K562 (cell line): Measurements from ENCODE around the gene ST3GAL3. TPM values are rescaled to one million over a fixed set of nuclear protein-coding genes. Genes with fewer than 3 reads are reported as not detected.

Experiments
- ARID1B ChIP-seq: fragments of 450-650 bp; IDR thresholded peaks from 2 replicates; pipeline ENCODE4 v1.6.1; 2016; ENCODE audit warnings: antibody characterized with exemption, mild to moderate bottlenecking, inconsistent platforms
- BRF1 ChIP-seq: IDR thresholded peaks from 3 replicates; pipeline ENCODE4 v1.6.1; 2011; ENCODE audit warnings: borderline replicate concordance, mild to moderate bottlenecking; ENCODE audit not compliant: insufficient read length; ENCODE audit errors: extremely low read depth
- CBX2 ChIP-seq: fragments of 200-600 bp; sonication (generic); IDR thresholded peaks from one replicate; pipeline ENCODE4 v1.6.1; 2012; ENCODE audit warnings: mild to moderate bottlenecking, low read length, inconsistent platforms; ENCODE audit not compliant: insufficient read depth, poor library complexity, severe bottlenecking
- CTCFL ChIP-seq: IDR thresholded peaks from 2 replicates; pipeline ENCODE4 v1.6.1; 2011; ENCODE audit warnings: borderline replicate concordance, low read depth, mild to moderate bottlenecking, moderate library complexity, low read length; ENCODE audit not compliant: insufficient read depth, poor library complexity, severe bottlenecking
- DNMT1 ChIP-seq: fragments of 450-650 bp; IDR thresholded peaks from 2 replicates; pipeline ENCODE4 v1.6.1; 2016; ENCODE audit warnings: antibody characterized with exemption, mild to moderate bottlenecking
- E2F6 ChIP-seq, 2 experiments: IDR thresholded peaks; 2 replicates each; pipeline ENCODE4 v1.6.1; 2011; ENCODE audit warnings: borderline replicate concordance in 1 of 2, control low read depth in 1 of 2, low read depth in 1 of 2, low read length in 1 of 2, mild to moderate bottlenecking in 1 of 2, mixed read lengths in 1 of 2, moderate library complexity in 1 of 2; ENCODE audit not compliant: insufficient read depth in 1 of 2, insufficient read length in 1 of 2, poor library complexity in 1 of 2, severe bottlenecking in 1 of 2; ENCODE audit errors: extremely low read depth in 1 of 2
- HDAC2 ChIP-seq: fragments of 450-650 bp; IDR thresholded peaks from 2 replicates; pipeline ENCODE4 v1.6.1; 2016; ENCODE audit warnings: mild to moderate bottlenecking
- HMBOX1 ChIP-seq: sonication (generic); IDR thresholded peaks from 2 replicates; pipeline ENCODE4 v1.6.1; 2016
- HOMEZ ChIP-seq: fragments of 250-450 bp; sonication (Bioruptor Pico); IDR thresholded peaks from 2 replicates; pipeline ENCODE4 v1.4.0; 2020; ENCODE audit warnings: mild to moderate bottlenecking, moderate library complexity
- IFI16 ChIP-seq: fragments of 250-450 bp; sonication (Bioruptor Pico); IDR thresholded peaks from 2 replicates; pipeline ENCODE4 v2.1.2; 2022; ENCODE audit warnings: mild to moderate bottlenecking, inconsistent platforms
- MAX ChIP-seq: sonication (generic); formaldehyde crosslinking; IDR thresholded peaks from 2 replicates; pipeline ENCODE4 v1.9.0; 2022; ENCODE audit warnings: mild to moderate bottlenecking, missing genetic modification reagents
- MCM7 ChIP-seq, 2 experiments: fragments of 450-650 bp; IDR thresholded peaks; 2 replicates each; pipeline ENCODE4 v1.6.1; 2016 to 2018
- MNT ChIP-seq, 2 experiments: fragments of 450-650 bp; conservative IDR thresholded peaks; 2 replicates each; pipeline ENCODE4 v1.6.1; 2017; ENCODE audit warnings: mild to moderate bottlenecking in 2 of 2, moderate library complexity in 2 of 2
- PHF8 ChIP-seq: fragments of 200-600 bp; sonication (generic); IDR thresholded peaks from 2 replicates; pipeline ENCODE4 v1.6.1; 2012; ENCODE audit warnings: mixed run types, mild to moderate bottlenecking, inconsistent platforms, low read length, moderate library complexity, borderline replicate concordance
- RBM15 ChIP-seq: fragments of 200-400 bp; formaldehyde crosslinking; IDR thresholded peaks from 2 replicates; pipeline ENCODE4 v1.6.1; 2018; ENCODE audit warnings: mild to moderate bottlenecking, low read length, moderate library complexity; ENCODE audit not compliant: insufficient read depth
- SIN3B ChIP-seq: fragments of 450-650 bp; IDR thresholded peaks from 2 replicates; pipeline ENCODE4 v1.6.1; 2017; ENCODE audit warnings: low read depth, mild to moderate bottlenecking, moderate library complexity
- ZKSCAN1 ChIP-seq: fragments of 150-350 bp; IDR thresholded peaks from 2 replicates; pipeline ENCODE4 v1.6.1; 2016; ENCODE audit warnings: low read depth, low read length
- ZNF134 ChIP-seq: fragments of 250-450 bp; sonication (Bioruptor Pico); conservative IDR thresholded peaks from 2 replicates; pipeline ENCODE4 v1.4.0; 2020
- ZNF263 ChIP-seq: sonication (generic); formaldehyde crosslinking; IDR thresholded peaks from 2 replicates; pipeline ENCODE4 v1.8.0; 2022; ENCODE audit warnings: mild to moderate bottlenecking, missing genetic modification reagents, borderline replicate concordance
- ZNF311 ChIP-seq: fragments of 250-450 bp; sonication (Bioruptor Pico); IDR thresholded peaks from 2 replicates; pipeline ENCODE4 v1.4.0; 2020; ENCODE audit warnings: mild to moderate bottlenecking, moderate library complexity
- polyA plus RNA-seq, 8 experiments: library from polyadenylated mRNA; depleted of rRNA in 4 of 8; stranded (reverse) in 5 of 8; unstranded in 3 of 8; fragments of >200 nt; fragmentation: Nextera tagmentation in 2 of 8; fragmentation: Illumina TruSeq in 1 of 8; extraction: Ambion mirVana in 2 of 8; extraction: Trizol in 1 of 8; gene quantifications; 2 replicates each; pipeline versions ENCODE4 v1.2.1 to v1.2.3, GENCODE V29; 2011 to 2014; ENCODE audit warnings: inconsistent platforms in 1 of 8, missing spikeins in 1 of 8
- total RNA-seq, 7 experiments: library from RNA; depleted of rRNA in 6 of 7; stranded (reverse); fragments of >200 nt in 6 of 7; fragmentation: Illumina TruSeq in 2 of 7; extraction: Trizol in 2 of 7; gene quantifications; 2 replicates each; pipeline versions ENCODE4 v1.2.1 to v1.2.3, GENCODE V29; 2011 to 2021; ENCODE audit warnings: low replicate concordance in 1 of 7

The ST3GAL3 gene
- total and polyA plus RNA-seq, 9 of the 15 experiments (the other 6 are each of a cell fraction or from before 2014, with no cell fraction given), result 1.2 to 18.9 (median 11.0) TPM

- TF ChIP-seq MNT (conservative IDR thresholded peaks at IDR 0.05), result peak; percentile 100
- no peak for TF ChIP-seq CBX2
- TF ChIP-seq HDAC2, result peak; percentile 99
- TF ChIP-seq IFI16 (CRISPR knock-in tag), result no peak
- TF ChIP-seq ZKSCAN1, result peak; percentile 10; the same call in 1 of the 2 replicates
- no peak for TF ChIP-seq ARID1B
- TF ChIP-seq DNMT1, result no peak
- TF ChIP-seq ZNF134 (CRISPR knock-in tag), result no peak
- peak; percentile 91 for TF ChIP-seq MAX (CRISPR knock-in tag)
- TF ChIP-seq CTCFL, result no peak
- TF ChIP-seq ZNF311, result no peak
- TF ChIP-seq ZNF263 (CRISPR knock-in tag), result no peak
- no peak for TF ChIP-seq RBM15
- no peak for TF ChIP-seq BRF1
- no peak for TF ChIP-seq HMBOX1
- TF ChIP-seq SIN3B, result peak; percentile 88
- no peak for TF ChIP-seq HOMEZ (CRISPR knock-in tag)
- peak; percentile 29 to 34 for TF ChIP-seq E2F6 (IDR thresholded peaks at IDR 0.05; ENCODE audit: borderline replicate concordance in 1 of 2, extremely low read depth in 1 of 2, insufficient read depth in 1 of 2, insufficient read length in 1 of 2, low read depth in 1 of 2, low read length in 1 of 2, poor library complexity in 1 of 2, severe bottlenecking in 1 of 2)
- no peak for TF ChIP-seq MCM7 (IDR thresholded peaks at IDR 0.05)
- peak; percentile 83; the same call in 1 of the 2 replicates for TF ChIP-seq PHF8
Observed at GRCh38 chr1:43969746-43970466, 262.6 kb downstream of the ST3GAL3 start, which contains the start of gene DPH2 (continued).
